Progenitor cell of endocrine pancreas (in vitro differentiated cells): Measurements from ENCODE around the gene PLPP6. TPM values are rescaled to one million over a fixed set of nuclear protein-coding genes. Genes with fewer than 3 reads are reported as not detected.

ENCODE experiments used
- DNase-seq: peaks from one replicate; pipeline ENCODE4 v3.0.0; 2021; ENCODE audit warnings: low spot score; ENCODE audit not compliant: unreplicated experiment
- H3K27ac Mint-ChIP-seq: 2 replicates; pipeline ENCODE4 v1.8.0; 2021; ENCODE audit warnings: mild to moderate bottlenecking, moderate library complexity, mixed read lengths
- H3K27me3 Mint-ChIP-seq: 2 replicates; pipeline ENCODE4 v1.8.0; 2021; ENCODE audit warnings: mixed read lengths
- H3K36me3 Mint-ChIP-seq: 2 replicates; pipeline ENCODE4 v1.8.0; 2022; ENCODE audit warnings: mixed read lengths; ENCODE audit not compliant: insufficient read depth
- H3K4me1 Mint-ChIP-seq: 2 replicates; pipeline ENCODE4 v1.8.0; 2021; ENCODE audit warnings: low read depth, mixed read lengths
- H3K4me3 Mint-ChIP-seq: 2 replicates; pipeline ENCODE4 v1.8.0; 2021; ENCODE audit warnings: low read depth, mild to moderate bottlenecking, moderate library complexity, mixed read lengths
- H3K9me3 Mint-ChIP-seq: 2 replicates; pipeline ENCODE4 v1.8.0; 2021; ENCODE audit warnings: low read depth, mixed read lengths
- total RNA-seq: library from RNA; stranded (reverse); gene quantifications from 2 replicates; pipeline ENCODE4 v1.2.1, GENCODE V29; 2021
- TF ChIP-seq, protein P1 (sequence below): fragments of 200-600 bp; sonication (generic); IDR thresholded peaks from one replicate; pipeline ENCODE4 v1.5.0; 2021; ENCODE audit warnings: antibody characterized with exemption, mild to moderate bottlenecking; ENCODE audit not compliant: unreplicated experiment

Gene PLPP6
- total RNA-seq, 1 donor from 2014 or later, result 21.2 TPM

DNA sequence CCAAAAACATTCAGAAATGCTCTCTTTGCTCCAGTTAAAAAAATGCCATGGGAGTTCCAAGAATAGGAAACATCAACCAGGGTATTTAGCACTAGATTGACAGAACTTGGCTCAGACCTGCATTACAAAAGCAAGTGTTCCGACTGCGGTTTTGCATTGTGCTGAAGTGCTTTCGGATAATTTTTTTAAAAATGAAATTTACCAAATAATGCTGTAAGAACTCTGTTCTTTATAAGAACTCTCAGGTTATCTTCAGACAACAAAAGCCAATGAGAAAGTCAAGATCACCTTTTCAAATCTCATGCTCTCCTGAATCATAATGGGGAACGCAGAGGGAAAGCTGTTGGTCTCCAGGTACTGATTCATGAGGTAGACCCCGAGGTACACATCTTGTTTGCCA, 483 bp upstream of the PLPP6 start:
- Mint-ChIP-seq H3K36me3 (peaks cover 4% of the 10 kb centered on the region), H3K4me3 (peak overlapping the region; percentile 86), H3K27me3 (no peaks in the 10 kb centered on the region), H3K4me1 (peaks cover 64% of the 10 kb centered on the region), H3K9me3 (peaks cover 3% of the 10 kb centered on the region), H3K27ac (peak overlapping the region; percentile 87)
- no peak for DNase-seq
- TF ChIP-seq, protein P1, sequence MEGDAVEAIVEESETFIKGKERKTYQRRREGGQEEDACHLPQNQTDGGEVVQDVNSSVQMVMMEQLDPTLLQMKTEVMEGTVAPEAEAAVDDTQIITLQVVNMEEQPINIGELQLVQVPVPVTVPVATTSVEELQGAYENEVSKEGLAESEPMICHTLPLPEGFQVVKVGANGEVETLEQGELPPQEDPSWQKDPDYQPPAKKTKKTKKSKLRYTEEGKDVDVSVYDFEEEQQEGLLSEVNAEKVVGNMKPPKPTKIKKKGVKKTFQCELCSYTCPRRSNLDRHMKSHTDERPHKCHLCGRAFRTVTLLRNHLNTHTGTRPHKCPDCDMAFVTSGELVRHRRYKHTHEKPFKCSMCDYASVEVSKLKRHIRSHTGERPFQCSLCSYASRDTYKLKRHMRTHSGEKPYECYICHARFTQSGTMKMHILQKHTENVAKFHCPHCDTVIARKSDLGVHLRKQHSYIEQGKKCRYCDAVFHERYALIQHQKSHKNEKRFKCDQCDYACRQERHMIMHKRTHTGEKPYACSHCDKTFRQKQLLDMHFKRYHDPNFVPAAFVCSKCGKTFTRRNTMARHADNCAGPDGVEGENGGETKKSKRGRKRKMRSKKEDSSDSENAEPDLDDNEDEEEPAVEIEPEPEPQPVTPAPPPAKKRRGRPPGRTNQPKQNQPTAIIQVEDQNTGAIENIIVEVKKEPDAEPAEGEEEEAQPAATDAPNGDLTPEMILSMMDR, result no peak

DNA sequence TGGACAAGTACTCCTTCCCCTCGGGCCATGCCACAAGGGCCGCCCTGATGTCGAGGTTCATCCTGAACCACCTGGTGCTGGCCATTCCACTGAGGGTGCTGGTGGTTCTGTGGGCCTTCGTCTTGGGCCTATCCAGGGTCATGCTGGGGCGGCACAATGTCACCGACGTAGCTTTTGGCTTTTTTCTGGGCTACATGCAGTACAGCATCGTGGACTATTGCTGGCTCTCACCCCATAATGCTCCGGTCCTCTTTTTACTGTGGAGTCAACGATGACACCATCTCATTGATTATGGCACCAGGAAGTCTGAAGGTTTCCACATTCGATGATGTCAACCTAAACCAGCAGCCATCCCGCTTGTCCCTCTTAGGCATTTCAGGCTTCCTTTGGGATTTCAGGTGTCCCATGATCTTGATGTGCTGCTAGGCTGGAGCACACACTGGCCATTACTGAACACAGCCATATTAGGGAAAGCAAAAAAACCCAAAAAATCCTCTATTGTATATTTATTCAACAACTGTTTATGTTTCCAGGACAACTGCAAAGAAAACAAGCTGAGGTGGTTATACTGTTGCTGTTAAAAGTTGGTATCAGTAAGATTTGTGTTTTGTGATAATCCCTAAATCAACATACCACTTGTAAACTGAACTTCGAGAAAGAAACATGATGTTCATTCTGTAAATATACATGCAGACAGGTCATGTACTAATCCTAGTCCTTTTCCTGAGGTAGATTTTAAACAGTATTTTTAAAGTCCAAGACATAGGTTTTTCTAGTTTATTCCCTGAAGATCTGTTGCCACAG, 1.1 kb downstream of the PLPP6 start:
- DNase-seq, result no peak
- TF ChIP-seq, protein P1, result no peak
- peak overlapping the region; percentile 86 for H3K4me3 Mint-ChIP-seq
- H3K27ac Mint-ChIP-seq, result peak overlapping the region; percentile 91
- H3K9me3 Mint-ChIP-seq, result peaks cover 3% of the 10 kb centered on the region
- H3K36me3 Mint-ChIP-seq, result peaks cover 4% of the 10 kb centered on the region
- peaks cover 57% of the 10 kb centered on the region for H3K4me1 Mint-ChIP-seq
- no peaks in the 10 kb centered on the region for H3K27me3 Mint-ChIP-seq

DNA sequence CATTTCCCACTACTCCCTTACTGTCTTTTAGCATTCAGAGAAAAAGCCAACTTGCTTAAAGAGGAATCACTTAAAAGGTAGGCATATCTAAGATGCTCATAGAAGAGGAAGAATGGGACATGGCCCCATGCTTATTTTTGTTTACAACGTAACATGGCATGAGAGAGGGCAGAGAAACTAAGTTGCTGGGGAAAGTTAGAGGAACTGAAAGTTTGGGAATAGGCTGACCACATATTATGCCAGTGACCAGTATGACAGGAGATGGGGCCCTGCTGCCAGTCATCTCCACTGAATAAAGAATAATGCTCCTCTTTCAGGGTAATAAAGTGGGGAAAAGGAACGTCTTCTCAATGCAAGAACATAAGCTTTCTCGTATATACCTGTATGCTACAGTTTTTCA, 1.9 kb downstream of the PLPP6 start:
- Mint-ChIP-seq H3K27me3 (no peaks in the 10 kb centered on the region), H3K4me1 (peaks cover 53% of the 10 kb centered on the region), H3K27ac (peak overlapping the region; percentile 53), H3K9me3 (peaks cover 3% of the 10 kb centered on the region), H3K4me3 (peak overlapping the region; percentile 76), H3K36me3 (peaks cover 4% of the 10 kb centered on the region)
- TF ChIP-seq, protein P1, result no peak
- DNase-seq, result no peak

DNA sequence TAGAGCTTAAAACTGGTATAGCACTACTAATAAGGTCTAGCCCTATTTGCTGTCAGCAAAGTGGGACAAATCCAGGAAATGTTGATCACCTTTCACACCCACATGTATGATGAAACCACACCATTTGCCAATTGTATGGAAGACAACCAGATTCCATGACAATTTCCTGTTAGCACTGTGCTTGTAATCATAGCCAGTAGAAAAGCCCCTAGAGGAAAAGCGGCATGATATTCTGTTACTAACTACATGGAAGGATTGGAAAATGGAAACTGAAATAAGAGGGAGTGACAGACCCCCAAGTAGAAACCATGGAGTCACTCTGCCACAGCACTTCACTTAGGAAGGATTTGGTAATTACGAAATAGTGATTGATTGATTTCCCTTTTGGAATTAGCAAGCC, 3.3 kb downstream of the PLPP6 start:
- peak overlapping the region; percentile 95 for H3K27ac Mint-ChIP-seq
- H3K36me3 Mint-ChIP-seq, result peaks cover 1% of the 10 kb centered on the region
- H3K4me3 Mint-ChIP-seq, result peak overlapping the region; percentile 76
- TF ChIP-seq, protein P1, result no peak
- DNase-seq, result no peak
- H3K27me3 Mint-ChIP-seq, result no peaks in the 10 kb centered on the region
- no peaks in the 10 kb centered on the region for H3K9me3 Mint-ChIP-seq
- H3K4me1 Mint-ChIP-seq, result peaks cover 49% of the 10 kb centered on the region

DNA sequence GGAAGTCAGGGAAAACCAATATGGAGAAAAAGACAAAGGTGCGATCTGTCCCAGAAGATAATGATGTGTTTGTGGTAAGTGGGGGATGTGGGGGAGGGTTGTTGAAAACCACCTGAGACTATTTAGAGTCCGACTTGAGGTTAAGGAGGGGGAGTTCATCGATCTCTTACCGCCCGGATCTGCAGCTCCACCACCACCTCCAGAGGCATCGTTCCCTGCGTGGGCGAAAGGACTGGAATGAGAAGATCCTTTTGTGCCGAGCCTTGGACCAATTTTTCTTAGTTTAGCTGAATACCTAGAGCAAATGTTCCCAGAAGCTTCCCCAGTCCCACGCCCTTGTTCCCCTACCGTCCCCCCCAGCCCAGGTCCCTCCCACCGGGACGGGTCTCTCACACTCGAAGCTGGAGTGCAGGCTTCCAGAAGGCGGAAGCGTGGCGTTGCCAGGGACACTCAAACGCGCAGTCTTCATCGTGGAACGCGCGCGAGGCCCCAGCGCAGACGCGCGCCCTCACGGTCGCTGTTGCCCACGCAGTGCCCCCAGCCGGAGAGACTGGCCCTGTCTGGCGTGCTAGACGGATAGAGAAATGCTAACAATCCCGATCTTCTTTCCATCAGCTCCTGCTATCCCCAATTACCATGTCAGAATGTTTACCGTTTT, 4.1 kb downstream of the PLPP6 start, which contains the start of gene SPATA6L:
TSS of gene SPATA6L (minus strand) at position 439 of the 658 bp plus-strand sequence. CDS start at position 209, 230 bp downstream.
- Mint-ChIP-seq H3K27ac (peak within 1 kb of the TSS; percentile 95), H3K27me3 (no peaks in the 10 kb centered on the region), H3K36me3 (peaks cover 1% of the 10 kb centered on the region), H3K4me1 (peaks cover 49% of the 10 kb centered on the region), H3K4me3 (peak within 1 kb of the TSS; percentile 76), H3K9me3 (no peaks in the 10 kb centered on the region)
- TF ChIP-seq, protein P1, result no peak
- peak; percentile 24 for DNase-seq
